COLO668 (cell line): ENCODE data around the gene PDYN.

ENCODE experiments used
- DNase-seq: peaks from one replicate; lab custom pipeline; 2025; ENCODE audit not compliant: unreplicated experiment; lab: John Stamatoyannopoulos, UW

The PDYN gene

GRCh38 chr20:1952737-1953530, 40.9 kb downstream of the PDYN start:
- DNase-seq: peak; percentile 75

GRCh38 chr20:1951436-1952115, 42.3 kb downstream of the PDYN start:
- DNase-seq: no peak

- DNase-seq: no peak
Measured at GRCh38 chr20:1950836-1951235, 43.0 kb downstream of the PDYN start.

- DNase-seq: no peak
Measured at GRCh38 chr20:1949347-1950100, 44.3 kb downstream of the PDYN start.

GRCh38 chr20:1947535-1947846, 46.4 kb downstream of the PDYN start:
- DNase-seq: no peak

- DNase-seq: peak; percentile 77
Measured at GRCh38 chr20:1946762-1947534, 46.9 kb downstream of the PDYN start.

GRCh38 chr20:1946442-1946761, 47.5 kb downstream of the PDYN start:
- DNase-seq: no peak

GRCh38 chr20:1945660-1946059, 48.2 kb downstream of the PDYN start:
- no peak for DNase-seq

GRCh38 chr20:1945134-1945618, 48.7 kb downstream of the PDYN start:
- DNase-seq: no peak

- DNase-seq: no peak
Measured at GRCh38 chr20:1944345-1945091, 49.3 kb downstream of the PDYN start.

- no peak for DNase-seq
Measured at GRCh38 chr20:1943275-1944002, 50.4 kb downstream of the PDYN start.

- no peak for DNase-seq
Measured at GRCh38 chr20:1942486-1943274, 51.2 kb downstream of the PDYN start.

- DNase-seq: no peak
Measured at GRCh38 chr20:1942061-1942460, 51.8 kb downstream of the PDYN start.

- DNase-seq: no peak
Measured at GRCh38 chr20:1941226-1941625, 52.6 kb downstream of the PDYN start.

GRCh38 chr20:1940581-1940980, 53.3 kb downstream of the PDYN start:
- no peak for DNase-seq

- DNase-seq: no peak
Measured at GRCh38 chr20:1939270-1939595, 54.6 kb downstream of the PDYN start.

GRCh38 chr20:1938464-1939269, 55.2 kb downstream of the PDYN start:
- no peak for DNase-seq

GRCh38 chr20:1937316-1937976, 56.4 kb downstream of the PDYN start:
- DNase-seq: no peak
